DMS 273 treated with DMSO at 0.1 percent for 48 hours (cell line): Measurements from ENCODE around the gene TRDMT1.

Source experiments
- DNase-seq: peaks from one replicate; lab custom pipeline; 2025; lab: John Stamatoyannopoulos, UW

The TRDMT1 gene

GRCh38 chr10:17209881-17210280 lies 8.4 kb upstream of the TRDMT1 start:
- DNase-seq: no peak

DNA sequence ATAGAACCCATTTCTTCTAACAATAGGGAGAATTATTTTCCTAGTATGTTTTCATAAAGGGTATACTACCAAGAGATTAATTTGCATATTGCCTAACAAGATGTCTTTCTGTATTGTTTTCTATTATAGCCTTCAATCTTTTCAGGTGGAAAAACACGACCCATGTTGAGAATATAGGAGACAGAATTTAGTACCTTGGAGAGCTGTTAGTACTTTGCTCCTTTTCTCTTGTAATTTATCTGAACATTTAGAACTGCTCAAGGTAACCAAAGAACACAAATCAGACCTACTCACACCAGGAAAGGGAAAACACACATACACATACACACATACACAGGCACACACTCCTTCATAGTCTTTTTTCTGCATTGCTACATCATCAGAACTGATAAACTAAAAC lies 7.8 kb upstream of the TRDMT1 start:
- no peak for DNase-seq

DNA sequence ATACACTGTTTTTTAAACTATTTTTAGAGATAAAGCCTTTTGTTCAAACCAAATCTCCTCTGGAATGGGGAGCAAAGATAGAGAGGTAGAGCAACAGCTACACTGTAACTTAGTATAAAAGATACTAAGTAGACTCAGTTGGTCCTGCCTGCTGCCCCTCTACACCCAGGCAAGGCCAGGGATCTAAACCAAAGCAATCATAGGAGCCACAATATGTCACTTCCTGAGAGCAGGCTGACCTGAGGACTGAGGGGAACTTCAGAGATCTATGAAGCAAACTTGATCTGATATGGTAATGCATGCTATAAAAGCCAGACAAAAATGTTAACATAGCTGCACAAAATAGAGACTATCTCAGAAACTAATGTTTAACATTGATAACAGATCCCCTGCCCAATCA lies 7.0 kb upstream of the TRDMT1 start:
- no peak for DNase-seq

- no peak for DNase-seq
Observed at GRCh38 chr10:17206210-17206709, 4.8 kb upstream of the TRDMT1 start.

- no peak for DNase-seq
Observed at GRCh38 chr10:17203416-17203815, 1.9 kb upstream of the TRDMT1 start.

- no peak for DNase-seq
Observed at GRCh38 chr10:17202999-17203398, 1.5 kb upstream of the TRDMT1 start.

DNA sequence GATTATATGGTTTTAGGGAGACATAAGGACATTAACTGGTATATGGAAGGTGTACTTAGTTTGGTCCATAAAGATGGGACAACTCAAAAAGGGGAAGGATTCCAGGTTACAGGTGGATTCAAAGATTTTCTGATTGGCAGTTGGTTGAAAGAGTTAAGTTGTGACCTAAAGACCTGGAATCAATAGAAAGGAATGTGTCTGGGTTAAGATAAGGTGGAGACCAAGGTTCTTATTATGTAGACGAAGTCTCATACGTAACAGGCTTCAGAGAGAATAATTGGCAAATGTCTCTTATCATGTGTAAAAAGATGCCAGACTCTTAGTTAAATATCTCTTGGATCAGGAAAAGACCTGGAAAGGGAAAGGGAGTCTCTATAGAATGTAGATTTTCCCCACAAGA lies 1.0 kb upstream of the TRDMT1 start:
- no peak for DNase-seq

- no peak for DNase-seq
Observed at GRCh38 chr10:17201794-17202116, 283 bp upstream of the TRDMT1 start.

DNA sequence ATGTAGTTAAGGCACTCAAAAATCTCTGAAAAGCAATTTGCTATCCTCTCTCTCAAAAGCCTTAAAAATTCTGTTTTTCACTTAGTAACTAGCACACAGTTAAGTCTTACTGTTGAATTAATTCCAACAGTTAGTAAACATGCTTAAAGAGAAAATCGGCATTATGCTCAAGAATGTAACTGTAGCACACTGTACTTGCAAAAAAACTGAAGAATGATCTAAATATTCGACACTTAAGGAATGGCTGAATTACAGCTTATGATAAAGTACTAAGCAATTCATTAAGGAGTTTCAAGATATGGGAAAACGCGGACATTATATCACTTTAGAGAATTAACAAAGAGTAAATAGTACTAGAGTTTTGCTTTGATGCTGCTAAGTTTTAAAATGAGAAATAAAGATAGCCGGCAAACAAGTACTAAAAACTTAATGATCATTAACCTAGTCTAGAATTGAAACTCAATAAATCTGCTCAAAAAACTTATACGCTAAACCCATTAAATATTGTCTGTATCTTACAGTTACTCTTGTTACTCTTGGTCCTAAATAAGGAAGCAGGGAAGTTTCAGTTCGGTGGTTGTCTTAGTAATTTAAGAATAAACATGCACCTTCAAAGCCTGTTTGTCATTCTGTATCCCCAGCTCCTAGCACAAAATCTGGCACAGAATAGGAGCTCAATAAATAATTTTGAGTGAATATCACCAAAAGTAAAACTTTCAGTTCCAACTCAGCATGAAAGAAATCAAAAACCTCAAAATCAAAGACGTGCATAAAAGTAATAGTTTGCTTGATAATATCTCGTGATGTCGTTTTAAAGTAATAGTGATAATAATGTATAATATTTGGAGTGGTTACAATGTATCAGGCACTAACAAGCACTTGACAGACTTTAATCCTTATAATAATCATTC lies 1.2 kb downstream of the TRDMT1 start:
- DNase-seq: no peak

GRCh38 chr10:17199351-17199804 lies 2.1 kb downstream of the TRDMT1 start:
- DNase-seq: peak; percentile 38

DNA sequence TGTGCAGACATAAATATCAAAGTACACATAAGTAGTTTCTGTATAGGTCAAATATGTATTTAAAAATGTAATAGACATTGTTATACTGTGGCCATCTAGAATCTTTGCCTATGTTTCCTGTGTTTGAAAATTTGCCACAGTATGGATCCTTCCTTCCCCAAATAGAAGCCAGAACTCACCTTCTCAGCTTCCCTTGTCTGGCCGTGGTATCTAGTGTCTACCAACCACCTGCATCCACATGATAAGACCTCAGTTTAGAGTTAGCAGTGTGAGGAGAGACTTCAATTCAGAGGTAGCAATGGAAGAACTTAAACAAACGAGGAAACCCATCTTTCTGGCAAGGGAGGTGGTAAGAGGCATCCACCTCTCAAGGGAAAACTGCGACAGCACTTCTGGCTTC lies 4.9 kb downstream of the TRDMT1 start:
- DNase-seq: no peak

GRCh38 chr10:17196045-17196444 lies 5.4 kb downstream of the TRDMT1 start:
- DNase-seq: no peak

- DNase-seq: no peak
Observed at GRCh38 chr10:17195083-17195482, 6.4 kb downstream of the TRDMT1 start.

GRCh38 chr10:17190602-17191001 lies 10.9 kb downstream of the TRDMT1 start:
- DNase-seq: no peak

DNA sequence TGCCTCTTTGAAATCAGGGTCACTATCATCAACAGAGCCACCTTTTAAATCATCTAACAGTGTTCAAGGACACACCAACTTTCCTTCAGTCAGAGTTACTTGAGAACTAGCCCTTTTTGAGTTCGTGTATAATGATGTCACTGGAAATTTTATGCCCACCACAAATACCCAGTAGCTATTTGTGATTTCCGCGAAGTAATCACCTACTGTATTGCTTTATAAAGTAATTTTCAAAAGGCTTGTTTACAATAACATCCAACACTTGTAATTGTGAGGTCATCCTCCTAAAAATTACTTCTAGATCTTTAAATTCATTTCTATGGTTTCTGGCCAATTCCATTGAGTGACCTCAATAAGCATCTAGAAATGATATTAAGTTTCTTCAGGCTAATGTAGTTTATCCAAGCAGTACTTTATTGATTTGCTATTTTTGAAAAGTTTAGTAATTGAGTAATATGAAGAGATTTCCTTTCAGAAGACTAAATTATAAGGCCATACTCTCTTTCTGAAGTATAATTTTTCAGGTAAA lies 12.8 kb downstream of the TRDMT1 start:
- DNase-seq: no peak

- no peak for DNase-seq
Observed at GRCh38 chr10:17185873-17186272, 15.6 kb downstream of the TRDMT1 start.

- no peak for DNase-seq
Observed at GRCh38 chr10:17183110-17183509, 18.4 kb downstream of the TRDMT1 start.

GRCh38 chr10:17181751-17182150 lies 19.7 kb downstream of the TRDMT1 start:
- no peak for DNase-seq

- no peak for DNase-seq
Observed at GRCh38 chr10:17181110-17181509, 20.4 kb downstream of the TRDMT1 start.

- DNase-seq: no peak
Observed at GRCh38 chr10:17179002-17179401, 22.5 kb downstream of the TRDMT1 start.

DNA sequence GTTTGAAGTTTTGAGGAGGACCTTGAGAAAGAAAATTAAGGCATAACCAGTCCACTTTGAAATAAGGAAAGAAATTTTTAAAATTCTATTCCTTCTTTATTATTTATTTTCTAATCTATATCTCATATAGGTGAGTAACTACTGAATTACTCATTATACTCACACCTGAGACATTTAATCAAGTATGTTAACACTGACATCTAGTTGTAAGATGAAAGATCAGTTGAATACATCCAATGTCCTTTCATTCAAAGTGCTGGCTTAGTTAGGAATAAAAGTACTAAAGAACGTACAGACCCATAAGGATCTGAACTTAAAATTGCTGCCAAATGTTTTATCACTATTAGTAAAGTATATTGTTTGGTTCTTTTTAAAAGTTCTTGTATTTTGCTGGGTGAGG lies 23.5 kb downstream of the TRDMT1 start:
- no peak for DNase-seq

GRCh38 chr10:17177014-17177413 lies 24.5 kb downstream of the TRDMT1 start:
- DNase-seq: no peak

DNA sequence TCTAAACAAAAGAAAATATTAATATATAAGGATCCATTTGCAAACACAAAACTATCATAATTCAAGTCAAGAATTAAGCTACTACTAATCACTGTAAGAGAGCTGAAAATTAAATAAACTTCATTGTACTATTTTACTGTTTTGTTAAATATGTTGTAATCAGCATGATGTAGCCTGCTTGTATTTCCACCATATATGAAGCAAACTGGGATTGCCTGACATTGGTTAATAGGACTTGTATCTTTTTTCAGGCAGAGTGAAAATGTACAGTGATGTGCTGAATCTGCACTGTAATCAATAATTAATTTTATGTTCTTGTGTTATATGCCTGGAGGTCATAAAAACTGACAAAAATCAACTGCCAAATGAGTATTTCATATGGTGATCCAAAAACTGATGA lies 25.4 kb downstream of the TRDMT1 start:
- DNase-seq: no peak

DNA sequence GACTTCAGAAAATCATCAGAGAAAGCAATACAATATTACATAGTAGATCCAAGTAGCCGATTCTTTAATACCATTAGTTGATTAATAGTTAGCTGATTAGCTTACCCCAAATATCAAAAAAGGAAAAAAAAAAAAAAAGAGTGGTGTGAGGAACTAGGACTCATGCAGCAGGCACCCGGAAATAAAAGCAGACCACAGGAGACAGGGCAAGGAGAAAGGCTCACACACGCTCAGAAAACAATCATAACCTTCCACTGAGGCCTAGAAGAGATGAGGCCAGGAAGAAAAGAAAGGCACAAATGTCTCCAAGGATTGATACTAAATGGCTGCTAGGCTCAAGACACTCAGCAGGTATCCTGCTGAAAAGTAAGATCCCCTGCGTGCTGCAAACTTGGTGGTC lies 25.9 kb downstream of the TRDMT1 start:
- no peak for DNase-seq
